CD14-positive monocyte (primary cell): ENCODE measurements around the gene FADS3. TPM values are rescaled to one million over a fixed set of nuclear protein-coding genes. Genes with fewer than 3 reads are reported as not detected.

ENCODE experiments used
- DNase-seq, 3 donors: peaks; one replicate each; pipeline ENCODE4 v3.0.0-alpha.2; 2011 to 2022
- H2AFZ ChIP-seq: 2 replicates; pipeline ENCODE4 v1.6.0; 2012; ENCODE audit warnings: mild to moderate bottlenecking, low read depth, low read length, inconsistent platforms; ENCODE audit not compliant: insufficient read depth, poor library complexity, severe bottlenecking
- H3K27ac ChIP-seq, 2 donors: 1 replicate in 1 of 2; 2 replicates in 1 of 2; pipeline ENCODE4 v1.5.1; 2012 to 2013; ENCODE audit warnings: low read length in 2 of 2, control low read depth in 1 of 2, inconsistent platforms in 1 of 2, low read depth in 1 of 2, mild to moderate bottlenecking in 1 of 2
- H3K27me3 ChIP-seq, 2 donors: one replicate each; pipeline versions ENCODE4 v1.6.0 to v1.6.1; 2011 to 2013; ENCODE audit warnings: low read length in 2 of 2; ENCODE audit not compliant: control insufficient read depth in 2 of 2, insufficient read depth in 2 of 2
- H3K36me3 ChIP-seq, 2 donors: replicated peaks in 1 of 2; 1 replicate in 1 of 2; 2 replicates in 1 of 2; pipeline versions ENCODE4 v1.5.1 to v1.6.1; 2012 to 2013; ENCODE audit warnings: low read length in 2 of 2, control low read depth in 1 of 2, inconsistent platforms in 1 of 2, mild to moderate bottlenecking in 1 of 2; ENCODE audit not compliant: insufficient read depth in 2 of 2, control insufficient read depth in 1 of 2
- H3K4me1 ChIP-seq, 2 donors: 1 replicate in 1 of 2; 2 replicates in 1 of 2; pipeline versions ENCODE4 v1.5.1 to v1.6.1; 2012 to 2013; ENCODE audit warnings: low read length in 2 of 2, control low read depth in 1 of 2, inconsistent platforms in 1 of 2, mild to moderate bottlenecking in 1 of 2, moderate library complexity in 1 of 2; ENCODE audit not compliant: insufficient read depth in 2 of 2, control insufficient read depth in 1 of 2
- H3K4me2 ChIP-seq: replicated peaks from 2 replicates; pipeline ENCODE3; 2012; ENCODE audit warnings: low read length, moderate library complexity, mild to moderate bottlenecking; ENCODE audit not compliant: poor library complexity, severe bottlenecking; ENCODE audit errors: extremely low read depth
- H3K4me3 ChIP-seq, 3 experiments: fragments of 200-600 bp in 1 of 3; sonication (generic) in 1 of 3; replicated peaks in 1 of 3; 1 replicate in 2 of 3; 2 replicates in 1 of 3; pipeline ENCODE4 v1.5.1; 2011 to 2013; ENCODE audit warnings: low read length in 3 of 3, mild to moderate bottlenecking in 3 of 3, control low read depth in 2 of 3, low read depth in 2 of 3, inconsistent platforms in 1 of 3, moderate library complexity in 1 of 3
- H3K79me2 ChIP-seq: 2 replicates; pipeline ENCODE4 v1.6.0; 2012; ENCODE audit warnings: mild to moderate bottlenecking, control low read depth, inconsistent platforms, low read length, moderate library complexity; ENCODE audit not compliant: insufficient read depth
- H3K9ac ChIP-seq: 2 replicates; pipeline ENCODE4 v1.6.0; 2017; ENCODE audit warnings: low read length, mild to moderate bottlenecking; ENCODE audit not compliant: insufficient read depth, poor library complexity, severe bottlenecking
- H3K9me3 ChIP-seq, 2 donors: replicated peaks in 1 of 2; 1 replicate in 1 of 2; 2 replicates in 1 of 2; pipeline versions ENCODE4 v1.5.1 to v1.6.1; 2012 to 2013; ENCODE audit warnings: low read length in 2 of 2, control low read depth in 1 of 2; ENCODE audit not compliant: control insufficient read depth in 1 of 2, insufficient read depth in 1 of 2
- H4K20me1 ChIP-seq: 2 replicates; pipeline ENCODE4 v1.6.0; 2012; ENCODE audit warnings: mild to moderate bottlenecking, low read length, control low read depth, moderate library complexity; ENCODE audit not compliant: insufficient read depth
- H3K27ac Mint-ChIP-seq, 7 donors: one replicate each; pipeline ENCODE4 v1.8.0; 2020; ENCODE audit warnings: mild to moderate bottlenecking in 7 of 7, mixed read lengths in 7 of 7, moderate library complexity in 6 of 7, inconsistent platforms in 2 of 7
- H3K27me3 Mint-ChIP-seq, 3 donors: one replicate each; pipeline ENCODE4 v1.8.0; 2021 to 2022; ENCODE audit warnings: low read depth in 3 of 3, mild to moderate bottlenecking in 3 of 3, mixed read lengths in 3 of 3, moderate library complexity in 3 of 3, inconsistent platforms in 1 of 3
- H3K36me3 Mint-ChIP-seq, 2 donors: one replicate each; pipeline ENCODE4 v1.8.0; 2020; ENCODE audit warnings: mixed read lengths in 2 of 2, inconsistent platforms in 1 of 2, mild to moderate bottlenecking in 1 of 2
- H3K4me1 Mint-ChIP-seq: one replicate; pipeline ENCODE4 v1.8.0; 2020; ENCODE audit warnings: mild to moderate bottlenecking, mixed read lengths
- H3K4me3 Mint-ChIP-seq, 2 donors: one replicate each; pipeline ENCODE4 v1.8.0; 2020; ENCODE audit warnings: mild to moderate bottlenecking in 2 of 2, mixed read lengths in 2 of 2, moderate library complexity in 1 of 2
- H3K9me3 Mint-ChIP-seq, 7 donors: one replicate each; pipeline ENCODE4 v1.8.0; 2020 to 2022; ENCODE audit warnings: mixed read lengths in 7 of 7, mild to moderate bottlenecking in 6 of 7, moderate library complexity in 6 of 7, inconsistent platforms in 2 of 7
- WGBS: methylation state at CpG from one replicate; pipeline ENCODE4 v1.1.5; 2013; ENCODE audit warnings: missing lambda C conversion rate; ENCODE audit not compliant: insufficient coverage; 5-methylcytosine and 5-hydroxymethylcytosine counted together
- intact Hi-C, 2 donors: fragments of 100-400 bp; cut with micrococcal nuclease; formaldehyde crosslinking; loops; one replicate each; pipeline versions ENCODE4 v1.15.0 to v1.15.1; 2023
- polyA plus RNA-seq, 3 donors: library from polyadenylated mRNA; depleted of rRNA in 1 of 3; unstranded in 2 of 3; stranded (reverse) in 1 of 3; fragments of 300-500 nt in 2 of 3; fragments of >200 nt in 1 of 3; fragmentation: Illumina TruSeq in 2 of 3; gene quantifications; 1 replicate in 2 of 3; 2 replicates in 1 of 3; pipeline ENCODE4 v1.2.3, GENCODE V29; 2012 to 2021
- TF ChIP-seq, protein P1 (sequence below): fragments of 200-600 bp; IDR thresholded peaks from one replicate; pipeline ENCODE4 v1.8.0; 2022; ENCODE audit warnings: antibody characterized with exemption, mild to moderate bottlenecking

Gene FADS3
- polyA plus RNA-seq, 3 donors, result 2.5 to 6.8 (median 5.8) TPM

DNA sequence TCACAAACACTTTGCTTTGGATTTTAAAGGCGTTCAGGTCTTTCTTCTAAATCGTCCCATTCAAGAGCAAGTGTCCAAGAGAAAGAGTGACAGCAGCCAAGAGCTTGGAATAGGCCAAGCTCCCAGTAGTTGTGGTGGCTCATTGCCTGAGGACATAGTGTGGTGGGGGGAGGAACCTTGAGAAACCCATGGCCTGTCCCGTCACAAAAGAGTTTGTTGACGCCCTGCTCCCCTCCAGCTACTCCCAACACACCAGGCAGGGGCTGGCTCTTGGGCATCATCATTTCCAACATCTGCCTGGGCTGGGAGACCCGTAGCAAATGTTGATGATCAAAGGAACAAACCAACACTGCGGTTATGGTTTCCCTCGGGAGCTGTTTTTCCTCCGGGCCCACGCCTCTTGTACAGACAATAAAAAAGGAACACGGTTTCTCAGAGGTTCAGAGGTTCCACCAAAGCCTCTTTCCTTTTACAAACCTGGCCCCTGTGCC is 20.8 kb downstream of the FADS3 start:
- Histone ChIP-seq H3K4me1 (peaks cover 3 to 5% of the 10 kb centered on the region in 2 donors), H3K4me2 (no peak overlapping the region), H2AFZ (no peak overlapping the region), H3K4me3 (no peak overlapping the region), H3K79me2 (no peaks in the 10 kb centered on the region), H3K9ac (no peak overlapping the region), H4K20me1 (no peaks in the 10 kb centered on the region), H3K9me3 (no peaks in the 10 kb centered on the region), H3K27me3 (peaks cover 0 to 13% of the 10 kb centered on the region in 2 donors), H3K36me3 (no peaks in the 10 kb centered on the region), H3K27ac (no peak overlapping the region)
- intact Hi-C loops, result loop anchor here in 1 of 2 donors (2.0 kb wide), 1 partner anchor 74 kb away; no protein-coding TSS in a partner anchor
- peaks cover 3 to 9% of the 10 kb centered on the region in 2 donors for H3K36me3 Mint-ChIP-seq
- H3K27me3 Mint-ChIP-seq, result peaks cover 7 to 19% (median 13%) of the 10 kb centered on the region in 3 donors
- TF ChIP-seq, protein P1, sequence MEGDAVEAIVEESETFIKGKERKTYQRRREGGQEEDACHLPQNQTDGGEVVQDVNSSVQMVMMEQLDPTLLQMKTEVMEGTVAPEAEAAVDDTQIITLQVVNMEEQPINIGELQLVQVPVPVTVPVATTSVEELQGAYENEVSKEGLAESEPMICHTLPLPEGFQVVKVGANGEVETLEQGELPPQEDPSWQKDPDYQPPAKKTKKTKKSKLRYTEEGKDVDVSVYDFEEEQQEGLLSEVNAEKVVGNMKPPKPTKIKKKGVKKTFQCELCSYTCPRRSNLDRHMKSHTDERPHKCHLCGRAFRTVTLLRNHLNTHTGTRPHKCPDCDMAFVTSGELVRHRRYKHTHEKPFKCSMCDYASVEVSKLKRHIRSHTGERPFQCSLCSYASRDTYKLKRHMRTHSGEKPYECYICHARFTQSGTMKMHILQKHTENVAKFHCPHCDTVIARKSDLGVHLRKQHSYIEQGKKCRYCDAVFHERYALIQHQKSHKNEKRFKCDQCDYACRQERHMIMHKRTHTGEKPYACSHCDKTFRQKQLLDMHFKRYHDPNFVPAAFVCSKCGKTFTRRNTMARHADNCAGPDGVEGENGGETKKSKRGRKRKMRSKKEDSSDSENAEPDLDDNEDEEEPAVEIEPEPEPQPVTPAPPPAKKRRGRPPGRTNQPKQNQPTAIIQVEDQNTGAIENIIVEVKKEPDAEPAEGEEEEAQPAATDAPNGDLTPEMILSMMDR, result no peak
- no peaks in the 10 kb centered on the region for H3K9me3 Mint-ChIP-seq
- peaks cover 7% of the 10 kb centered on the region for H3K4me1 Mint-ChIP-seq
- no peak for DNase-seq
- WGBS, result 83% methylated on average over 1 of the region's 10 CpGs
- no peak overlapping the region for H3K27ac Mint-ChIP-seq
- no peak overlapping the region for H3K4me3 Mint-ChIP-seq

DNA sequence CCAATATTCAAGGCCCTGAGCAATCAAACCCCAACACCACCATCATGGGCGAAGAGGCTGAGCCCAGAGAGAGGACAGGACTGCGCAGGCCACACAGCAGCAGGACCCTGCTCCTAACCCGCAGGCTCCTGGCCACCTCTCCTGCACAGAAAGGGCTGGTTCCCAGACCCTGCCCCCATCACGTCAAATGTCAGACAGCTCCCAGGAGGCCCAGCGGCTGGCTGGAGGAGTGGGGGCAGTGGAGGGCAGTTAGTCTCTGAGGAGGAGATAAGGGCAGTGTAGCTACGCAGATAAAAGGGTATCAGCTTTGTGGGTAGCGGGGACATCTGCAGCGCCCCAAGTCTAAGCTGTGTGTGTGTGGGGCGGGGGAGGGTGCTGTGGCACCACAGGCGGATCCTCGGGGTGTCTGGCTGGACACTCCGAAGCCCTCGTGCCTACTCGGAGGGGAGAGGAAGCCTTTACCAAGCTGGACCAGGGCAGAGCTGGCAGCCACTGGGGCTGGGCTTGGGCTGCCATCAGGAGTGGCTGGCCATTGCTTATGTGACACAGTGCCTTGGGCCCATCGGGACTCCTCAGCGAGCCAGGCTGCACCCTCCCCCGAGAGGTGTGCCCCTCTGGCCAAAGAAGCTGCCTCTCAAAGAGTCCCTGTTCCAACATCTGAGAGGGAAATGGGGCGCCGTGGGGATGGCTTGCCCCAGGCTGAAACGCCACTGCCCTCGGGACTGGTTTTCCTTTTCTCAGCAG is 21.5 kb downstream of the FADS3 start:
- Mint-ChIP-seq H3K36me3 (peaks cover 6 to 16% of the 10 kb centered on the region in 2 donors), H3K9me3 (no peaks in the 10 kb centered on the region), H3K27me3 (peaks cover 7 to 19% (median 13%) of the 10 kb centered on the region in 3 donors), H3K27ac (peak overlapping the region in 1 of 7 donors; percentile 81), H3K4me3 (no peak overlapping the region), H3K4me1 (peaks cover 7% of the 10 kb centered on the region)
- Histone ChIP-seq H3K9me3 (no peaks in the 10 kb centered on the region), H3K4me1 (peaks cover 3 to 5% of the 10 kb centered on the region in 2 donors), H3K79me2 (no peaks in the 10 kb centered on the region), H4K20me1 (no peaks in the 10 kb centered on the region), H3K27me3 (peaks cover 0 to 13% of the 10 kb centered on the region in 2 donors), H3K9ac (no peak overlapping the region), H3K36me3 (no peaks in the 10 kb centered on the region), H3K4me2 (no peak overlapping the region), H3K4me3 (no peak overlapping the region), H3K27ac (no peak overlapping the region), H2AFZ (no peak overlapping the region)
- no peak for DNase-seq
- intact Hi-C loops, result loop anchor here in 1 of 2 donors (2.0 kb wide), 1 partner anchor 73 kb away; no protein-coding TSS in a partner anchor
- TF ChIP-seq, protein P1, result no peak
- 91% methylated on average over 19 of the region's 21 CpGs for WGBS
